BE2C (cell line): ENCODE measurements around the gene GDF2.

Experiments used
- DNase-seq: peaks from one replicate; pipeline ENCODE4 v3.0.0-alpha.2; 2020
- H3K27me3 ChIP-seq: fragments of 250-450 bp; sonication (Bioruptor Pico); 2 replicates; pipeline ENCODE4 v1.5.1; 2020; ENCODE audit warnings: mild to moderate bottlenecking
- H3K36me3 ChIP-seq: fragments of 250-450 bp; sonication (Bioruptor Pico); 2 replicates; pipeline ENCODE4 v1.5.1; 2020; ENCODE audit warnings: mild to moderate bottlenecking
- H3K4me1 ChIP-seq: fragments of 250-450 bp; sonication (Bioruptor Pico); 2 replicates; pipeline ENCODE4 v1.5.1; 2020
- H3K4me3 ChIP-seq: 2 replicates; pipeline ENCODE4 v1.5.1; 2011; ENCODE audit warnings: low read depth, low read length
- H3K9me3 ChIP-seq: fragments of 250-450 bp; sonication (Bioruptor Pico); 2 replicates; pipeline ENCODE4 v1.5.1; 2020
- TF ChIP-seq, protein P1 (sequence below): IDR thresholded peaks from 2 replicates; pipeline ENCODE4 v1.5.1; 2012; ENCODE audit warnings: mild to moderate bottlenecking, low read depth, low read length

The GDF2 gene

DNA sequence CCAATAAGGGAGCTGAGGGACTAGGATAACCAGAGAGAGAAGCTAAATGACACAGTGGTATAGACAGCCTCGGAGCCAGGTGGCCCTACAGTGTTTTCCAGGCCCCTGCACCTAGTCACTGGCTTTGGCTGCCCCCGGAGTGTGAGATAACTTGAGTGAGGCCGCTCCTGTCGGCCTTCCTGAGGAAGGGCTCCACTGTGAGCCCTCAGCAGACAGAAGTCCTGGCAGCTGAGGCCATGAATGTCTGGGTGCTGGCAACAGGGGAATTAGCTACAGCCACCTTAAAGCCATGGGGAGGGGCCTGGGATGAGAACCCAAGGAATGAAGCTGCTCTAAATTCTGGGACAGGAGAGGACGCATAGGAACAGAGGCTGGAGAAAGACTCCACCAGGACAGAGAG lies 26.8 kb upstream of the GDF2 start:
- TF ChIP-seq, protein P1, sequence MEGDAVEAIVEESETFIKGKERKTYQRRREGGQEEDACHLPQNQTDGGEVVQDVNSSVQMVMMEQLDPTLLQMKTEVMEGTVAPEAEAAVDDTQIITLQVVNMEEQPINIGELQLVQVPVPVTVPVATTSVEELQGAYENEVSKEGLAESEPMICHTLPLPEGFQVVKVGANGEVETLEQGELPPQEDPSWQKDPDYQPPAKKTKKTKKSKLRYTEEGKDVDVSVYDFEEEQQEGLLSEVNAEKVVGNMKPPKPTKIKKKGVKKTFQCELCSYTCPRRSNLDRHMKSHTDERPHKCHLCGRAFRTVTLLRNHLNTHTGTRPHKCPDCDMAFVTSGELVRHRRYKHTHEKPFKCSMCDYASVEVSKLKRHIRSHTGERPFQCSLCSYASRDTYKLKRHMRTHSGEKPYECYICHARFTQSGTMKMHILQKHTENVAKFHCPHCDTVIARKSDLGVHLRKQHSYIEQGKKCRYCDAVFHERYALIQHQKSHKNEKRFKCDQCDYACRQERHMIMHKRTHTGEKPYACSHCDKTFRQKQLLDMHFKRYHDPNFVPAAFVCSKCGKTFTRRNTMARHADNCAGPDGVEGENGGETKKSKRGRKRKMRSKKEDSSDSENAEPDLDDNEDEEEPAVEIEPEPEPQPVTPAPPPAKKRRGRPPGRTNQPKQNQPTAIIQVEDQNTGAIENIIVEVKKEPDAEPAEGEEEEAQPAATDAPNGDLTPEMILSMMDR: no peak
- Histone ChIP-seq H3K27me3 (peaks cover 10% of the 10 kb centered on the region), H3K9me3 (no peaks in the 10 kb centered on the region), H3K36me3 (no peaks in the 10 kb centered on the region), H3K4me1 (no peaks in the 10 kb centered on the region), H3K4me3 (no peak overlapping the region)
- no peak for DNase-seq

DNA sequence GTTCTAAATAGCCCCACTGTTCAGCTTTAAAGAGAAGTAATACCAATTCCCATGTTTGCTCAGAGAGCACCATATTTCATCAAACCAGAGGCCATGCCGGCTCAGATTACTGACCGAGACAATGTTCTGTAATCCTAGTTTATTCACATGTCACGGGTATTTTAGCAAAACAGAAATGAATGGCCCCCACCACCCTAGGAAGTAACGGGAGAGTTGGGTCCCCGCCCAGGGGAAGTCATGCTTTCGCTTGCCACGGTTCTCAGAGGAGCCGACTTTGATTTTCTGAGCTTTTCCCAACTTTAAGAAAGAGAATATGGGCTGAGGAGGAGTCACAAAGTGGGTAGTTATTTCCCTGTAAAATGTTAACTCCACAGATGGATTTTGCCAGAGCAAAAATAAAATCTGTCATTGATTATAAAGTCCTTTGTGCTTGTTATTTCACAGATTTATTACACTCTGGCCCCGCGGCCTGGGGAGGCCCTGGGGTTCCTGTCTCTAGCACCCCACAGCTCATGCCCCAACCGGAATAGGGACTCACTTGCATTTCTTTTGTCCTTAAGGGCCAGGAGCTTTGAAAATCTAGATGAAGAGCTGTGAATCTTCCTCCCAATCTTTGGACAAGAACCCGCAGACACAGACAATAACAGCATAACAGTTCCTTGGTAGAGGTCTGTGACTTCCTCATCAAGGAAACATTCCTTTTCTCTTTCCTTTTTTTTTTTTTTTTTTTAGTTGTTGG lies 25.9 kb upstream of the GDF2 start:
- peaks cover 17% of the 10 kb centered on the region for H3K27me3 ChIP-seq
- no peak for DNase-seq
- H3K36me3 ChIP-seq: no peaks in the 10 kb centered on the region
- H3K4me1 ChIP-seq: no peaks in the 10 kb centered on the region
- no peaks in the 10 kb centered on the region for H3K9me3 ChIP-seq
- no peak overlapping the region for H3K4me3 ChIP-seq
- TF ChIP-seq, protein P1: no peak

DNA sequence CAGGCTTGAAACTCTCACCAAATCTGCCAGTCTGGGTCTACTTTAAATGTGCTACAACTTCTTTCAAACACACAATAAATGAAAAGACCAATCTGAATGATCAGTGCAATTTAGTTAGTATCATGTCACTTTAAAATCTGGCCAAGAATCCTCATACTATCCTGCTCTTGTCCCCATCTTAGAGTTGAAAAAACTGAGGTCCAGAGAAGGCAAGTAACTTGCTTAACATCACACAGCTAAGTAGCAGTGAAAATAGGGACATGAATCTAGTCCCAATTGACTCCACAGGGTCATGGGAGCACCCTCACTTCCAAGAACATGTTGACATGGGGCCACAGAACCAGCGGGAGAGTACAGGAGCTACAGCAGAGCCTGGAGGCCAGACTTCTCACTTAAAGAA lies 25.3 kb upstream of the GDF2 start:
- no peaks in the 10 kb centered on the region for H3K9me3 ChIP-seq
- no peak for DNase-seq
- no peaks in the 10 kb centered on the region for H3K36me3 ChIP-seq
- H3K27me3 ChIP-seq: peaks cover 17% of the 10 kb centered on the region
- TF ChIP-seq, protein P1: no peak
- no peaks in the 10 kb centered on the region for H3K4me1 ChIP-seq
- H3K4me3 ChIP-seq: no peak overlapping the region

DNA sequence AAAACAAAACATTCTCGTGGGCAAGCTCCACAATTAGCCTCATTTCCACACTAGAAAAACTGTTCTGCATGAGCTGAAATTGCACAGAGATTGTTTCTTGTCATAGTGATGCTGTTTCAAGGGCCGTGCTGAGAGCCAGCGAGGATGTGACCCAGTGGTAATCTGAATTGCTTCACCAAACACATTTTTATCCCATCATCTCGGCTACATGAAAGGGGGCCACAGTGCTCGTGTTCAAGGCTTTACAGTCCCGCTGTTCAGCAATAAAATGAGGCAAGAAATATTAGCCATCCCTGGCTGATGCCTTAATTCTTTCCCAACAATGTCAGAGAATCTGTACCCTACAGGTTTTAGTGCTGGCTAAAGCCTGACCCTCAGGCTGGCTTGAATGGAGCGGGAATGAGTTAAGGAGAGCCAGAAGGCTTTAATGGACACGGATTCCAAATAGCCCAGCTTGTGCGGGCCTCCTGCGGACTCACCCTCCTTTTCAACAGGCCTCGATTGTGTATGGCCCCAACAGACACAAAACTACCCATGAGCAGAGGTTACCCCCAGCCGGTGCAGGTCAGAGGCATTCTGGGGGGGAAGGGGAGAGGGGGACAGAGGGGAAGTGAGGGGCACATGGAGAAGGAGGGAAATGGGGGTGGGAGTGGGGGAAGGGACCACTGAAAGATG lies 24.3 kb upstream of the GDF2 start:
- Histone ChIP-seq H3K36me3 (no peaks in the 10 kb centered on the region), H3K4me3 (no peak overlapping the region), H3K9me3 (no peaks in the 10 kb centered on the region), H3K27me3 (peaks cover 17% of the 10 kb centered on the region), H3K4me1 (no peaks in the 10 kb centered on the region)
- no peak for DNase-seq
- TF ChIP-seq, protein P1: no peak

DNA sequence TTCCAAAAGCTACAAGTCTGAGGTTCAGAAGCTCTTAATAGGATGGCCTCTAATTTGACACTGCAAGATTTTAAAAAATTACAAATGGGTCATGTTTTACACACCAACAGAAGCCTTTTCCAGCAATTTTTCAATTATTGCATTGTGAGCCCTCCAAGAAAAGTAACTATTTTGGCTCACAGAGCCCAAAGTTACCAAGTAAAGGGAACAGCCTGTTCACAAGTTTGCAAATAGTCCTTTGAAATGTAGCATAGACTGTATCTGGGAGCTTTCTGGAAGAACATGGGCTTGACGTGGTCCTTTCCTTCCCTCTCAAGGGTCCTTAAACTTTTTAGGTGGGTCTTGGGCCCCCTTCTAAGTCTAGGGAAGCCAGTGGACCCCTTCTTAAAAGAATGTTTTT lies 23.5 kb upstream of the GDF2 start:
- Histone ChIP-seq H3K4me1 (no peaks in the 10 kb centered on the region), H3K36me3 (no peaks in the 10 kb centered on the region), H3K9me3 (no peaks in the 10 kb centered on the region), H3K4me3 (no peak overlapping the region), H3K27me3 (peaks cover 17% of the 10 kb centered on the region)
- no peak for DNase-seq
- TF ChIP-seq, protein P1: no peak
